Measurements from ENCODE around the gene BCAS3.

Gene BCAS3

DNA sequence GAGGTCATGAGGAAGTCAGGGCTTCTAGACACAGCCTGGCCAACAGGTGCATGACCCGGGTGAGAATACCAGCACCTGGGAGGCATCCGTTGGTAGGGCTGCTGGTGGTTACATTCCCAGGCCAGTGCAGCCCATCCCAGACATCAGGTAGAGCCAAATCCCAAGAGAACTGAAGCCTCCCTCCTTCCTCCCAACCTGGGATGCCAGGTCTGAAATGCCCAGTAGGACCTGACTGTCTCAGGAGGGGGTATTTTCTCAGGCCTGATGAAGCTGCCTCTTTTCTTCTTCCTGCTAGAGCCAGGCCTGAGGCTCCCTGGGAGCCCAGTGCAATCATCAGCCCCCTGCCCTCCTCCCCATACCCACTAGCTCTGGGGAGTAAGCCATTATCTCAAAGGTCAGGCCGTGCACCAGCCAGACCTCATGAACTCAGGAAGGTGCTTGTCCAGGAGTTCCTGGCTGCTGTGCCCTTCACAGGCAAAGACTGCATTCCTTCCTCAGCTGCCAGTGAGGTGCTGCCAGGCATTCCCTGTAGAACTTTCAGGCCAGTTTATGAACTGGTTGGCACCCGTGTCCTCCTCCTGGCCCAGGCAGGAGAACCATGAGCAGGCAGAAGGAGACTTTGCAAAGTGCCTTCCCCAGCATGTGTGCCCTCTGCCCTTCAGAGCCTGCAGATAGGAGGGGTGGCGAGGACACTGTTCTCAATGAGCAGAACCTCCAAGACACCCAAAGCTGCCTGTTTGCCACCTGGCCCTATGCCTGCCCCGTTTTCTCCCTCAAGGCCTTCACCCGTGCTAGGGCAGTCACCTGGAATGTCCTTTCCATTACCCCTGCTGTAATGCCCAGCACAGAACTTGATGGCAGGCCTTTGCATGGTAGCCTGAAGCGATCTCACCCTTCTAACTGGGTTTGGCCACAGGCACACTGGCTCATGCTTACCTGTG is 729.6 kb downstream of the BCAS3 start:
- DNase-seq = no peak

GRCh38 chr17:61408151-61409041 is 730.7 kb downstream of the BCAS3 start:
- DNase-seq = no peak

DNA sequence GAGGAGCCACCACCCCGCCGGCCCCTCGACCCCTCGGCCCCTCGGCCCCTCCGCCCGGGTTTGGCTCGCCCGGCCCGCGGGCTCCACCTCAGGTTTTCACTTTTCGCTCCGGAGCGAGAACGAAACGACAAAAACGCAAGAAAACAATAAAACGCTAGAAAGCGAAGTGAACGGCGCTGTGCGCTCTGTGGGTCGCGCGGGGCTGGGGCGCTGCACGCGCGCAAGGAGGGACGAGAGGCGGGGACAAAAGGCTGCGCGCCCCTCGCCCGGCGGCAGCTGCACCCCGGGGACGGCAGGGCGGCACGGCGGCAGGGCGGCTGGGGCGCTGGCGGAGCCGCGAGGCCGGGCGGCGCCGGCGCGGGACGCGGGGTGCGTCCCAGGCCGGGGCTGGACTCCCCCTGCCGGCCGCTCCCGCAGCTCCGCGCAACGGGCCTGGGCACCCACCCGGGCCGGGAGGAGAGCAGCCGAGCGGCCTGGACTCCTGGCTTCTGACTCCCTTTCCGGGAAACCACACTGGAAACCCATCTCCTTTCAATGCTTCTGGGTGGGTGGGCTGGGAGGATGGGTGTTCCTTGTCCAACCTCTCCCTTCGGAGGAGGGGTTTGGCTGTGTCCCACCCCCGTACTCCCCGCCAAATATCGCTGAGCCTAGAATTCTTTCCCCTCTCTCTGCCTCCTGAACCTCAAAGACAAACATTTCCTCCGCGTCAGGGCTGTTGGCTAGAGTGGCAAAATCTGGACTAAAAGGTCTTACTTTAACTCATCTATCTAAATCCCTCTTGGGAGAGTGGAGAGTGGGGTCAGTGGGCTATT is 731.9 kb downstream of the BCAS3 start:
- no peak for DNase-seq

DNA sequence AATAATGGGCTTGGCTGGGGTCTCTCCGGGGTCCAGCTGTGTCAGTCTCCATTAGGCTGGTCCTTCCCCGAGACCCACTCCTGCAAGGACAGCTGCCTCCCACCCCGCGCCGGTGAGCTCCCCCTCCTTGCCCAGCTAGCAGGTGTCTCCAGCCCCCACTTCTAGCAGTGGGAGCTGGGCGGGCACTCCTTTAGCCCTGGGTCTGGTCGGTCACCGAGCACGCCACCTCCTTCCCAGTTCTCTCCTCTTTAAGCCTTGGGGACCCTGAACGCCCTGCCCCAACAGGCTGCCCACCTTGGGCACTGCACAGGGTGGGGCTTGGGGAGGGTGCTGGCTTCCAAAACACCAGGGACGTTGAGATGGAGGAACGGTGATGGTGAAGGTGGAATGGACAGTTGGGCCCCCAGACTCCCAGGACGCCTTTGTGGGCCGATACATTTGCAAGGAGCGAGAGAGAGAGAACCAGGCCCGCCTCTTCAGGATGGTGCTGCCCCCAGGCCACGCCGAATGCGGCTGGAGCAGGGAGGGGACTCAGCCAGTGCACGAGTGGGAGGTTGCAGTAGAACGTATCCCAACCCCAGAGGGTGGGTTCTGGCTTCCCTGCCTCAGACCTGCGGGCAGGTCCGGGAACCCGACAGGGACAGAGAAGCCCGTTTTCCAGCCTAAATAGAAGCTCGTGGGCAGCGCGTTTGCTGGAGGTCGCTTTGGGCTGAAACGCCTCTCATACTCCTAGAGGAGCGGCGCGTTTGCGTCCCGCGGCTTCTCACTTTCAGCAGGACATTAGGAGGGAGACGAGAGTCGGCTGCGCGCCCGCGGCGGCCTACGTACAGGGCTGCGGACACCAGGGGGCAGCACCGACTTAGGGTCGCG is 732.7 kb downstream of the BCAS3 start:
- no peak for DNase-seq

DNA sequence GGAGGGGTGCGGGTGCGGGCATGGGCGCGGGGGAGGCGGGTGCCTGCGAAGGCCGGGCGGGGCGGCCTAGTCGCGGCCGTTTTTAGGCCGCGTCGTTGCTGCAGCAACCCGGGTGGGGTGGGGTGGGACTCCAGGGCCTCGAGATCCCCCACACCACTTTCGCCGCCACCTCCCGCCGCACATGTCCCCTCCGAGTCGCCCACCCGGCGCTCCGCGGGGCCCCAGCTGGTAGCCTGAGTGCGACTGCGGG is 733.3 kb downstream of the BCAS3 start:
- no peak for DNase-seq

DNA sequence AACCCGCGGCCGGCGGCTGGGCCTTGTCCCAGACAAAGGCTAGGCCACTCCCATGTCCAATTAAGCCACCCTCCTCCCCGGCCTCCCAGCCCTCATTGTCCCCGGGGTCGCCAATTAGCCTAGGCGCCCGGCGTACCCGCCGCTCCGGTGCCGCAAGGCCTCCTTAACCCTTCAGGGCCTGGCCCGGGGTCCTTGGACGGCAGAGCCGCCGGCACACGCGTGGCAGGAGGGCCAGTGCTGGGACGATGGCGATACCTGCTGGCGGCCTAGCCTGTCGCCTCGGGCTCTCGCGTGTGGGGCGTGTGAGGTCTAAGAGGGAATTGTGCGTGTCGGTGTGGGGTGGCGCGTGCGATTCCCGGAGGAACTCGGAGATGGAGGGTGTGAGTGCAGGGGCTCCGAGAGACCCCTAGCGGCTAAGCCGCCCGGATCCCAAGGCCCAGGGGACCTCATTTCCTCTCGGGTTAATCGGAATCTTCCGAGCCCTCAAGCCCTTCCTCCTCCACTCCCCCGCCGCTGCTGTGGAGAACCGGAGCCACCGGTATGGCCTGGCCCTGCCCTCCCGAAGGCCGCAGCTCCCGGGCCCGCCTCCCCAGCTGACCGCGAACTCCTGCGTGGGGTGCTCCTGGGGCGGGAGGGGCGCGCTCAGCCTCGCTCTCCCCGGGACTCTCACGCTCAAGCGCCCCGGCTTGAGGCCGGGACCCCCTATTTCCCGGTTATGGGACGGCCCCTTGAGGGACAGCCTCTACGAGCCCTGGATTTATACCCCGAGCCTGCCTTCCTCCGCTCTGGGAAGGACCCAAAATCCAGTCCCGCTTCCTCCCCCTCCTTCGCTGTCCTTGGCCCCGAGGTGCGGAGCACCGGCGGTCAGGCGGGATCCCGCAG is 733.9 kb downstream of the BCAS3 start:
- DNase-seq = no peak

- DNase-seq = no peak
Observed at GRCh38 chr17:61412143-61412859, 734.6 kb downstream of the BCAS3 start.

GRCh38 chr17:61412860-61413660 is 735.4 kb downstream of the BCAS3 start:
- DNase-seq = no peak

DNA sequence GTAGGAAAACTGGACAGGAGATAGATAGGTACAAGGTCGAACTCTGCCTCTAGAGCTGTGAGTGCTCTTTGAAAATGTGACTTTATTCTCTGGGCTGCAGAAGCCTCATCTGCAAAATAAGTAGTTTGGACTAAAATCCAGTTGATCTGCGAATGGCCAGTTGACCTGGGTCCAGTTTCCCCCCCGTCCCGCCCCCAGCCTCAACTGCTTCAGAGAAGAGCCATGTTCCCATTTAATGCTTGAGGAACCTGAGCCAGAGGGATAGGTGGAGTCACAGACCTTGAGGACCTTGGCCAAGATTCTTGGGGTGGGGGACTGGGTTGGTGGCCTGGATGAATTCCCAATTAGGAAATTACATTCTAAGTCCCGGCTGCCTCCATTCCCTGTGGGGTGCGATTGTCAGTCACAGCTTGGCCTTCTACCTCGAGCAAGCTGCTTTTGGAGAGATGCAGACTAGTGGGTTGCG is 736.0 kb downstream of the BCAS3 start:
- no peak for DNase-seq

DNA sequence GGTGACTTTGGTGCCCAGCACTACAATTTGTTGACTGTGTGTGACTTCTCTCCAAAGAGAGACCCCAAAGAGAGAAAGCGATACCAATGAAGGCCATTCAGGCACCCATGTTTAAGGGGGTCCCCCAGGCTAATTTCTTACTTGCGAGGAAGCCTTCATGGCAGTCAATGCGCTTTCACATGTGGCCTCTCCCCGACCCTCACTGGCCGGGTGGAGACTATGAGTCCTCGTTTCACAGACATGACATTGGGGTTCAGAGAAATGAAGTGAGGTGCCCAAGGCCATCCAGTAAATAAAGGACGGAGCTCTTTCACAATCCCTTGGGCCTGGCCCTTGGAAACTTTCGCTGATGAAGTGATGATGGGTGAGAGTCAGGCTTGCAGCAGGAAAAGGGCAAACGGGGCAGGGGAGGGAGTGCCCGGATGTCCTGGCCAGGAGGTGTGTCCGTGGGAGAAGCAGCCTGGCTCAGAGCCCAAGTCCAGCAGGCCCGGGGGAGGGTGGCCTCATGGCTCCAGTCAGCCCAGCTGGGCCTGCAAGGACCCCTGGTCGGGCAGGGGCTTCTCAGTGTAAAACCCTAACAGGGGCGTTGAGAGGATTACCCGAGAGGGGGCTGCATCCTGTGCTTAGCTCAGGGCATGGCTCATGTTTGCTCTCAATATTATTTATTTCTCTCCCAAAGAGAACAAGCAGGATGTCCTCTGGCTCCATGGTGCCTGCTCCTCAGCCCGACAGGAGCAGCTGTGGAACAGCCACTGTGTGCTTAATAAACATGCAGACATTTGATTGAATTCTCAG is 736.7 kb downstream of the BCAS3 start:
- DNase-seq = no peak

- no peak for DNase-seq
Observed at GRCh38 chr17:61414936-61415251, 737.2 kb downstream of the BCAS3 start.

GRCh38 chr17:61415374-61416210 is 737.9 kb downstream of the BCAS3 start:
- DNase-seq = no peak

- DNase-seq = no peak
Observed at GRCh38 chr17:61416211-61416539, 738.5 kb downstream of the BCAS3 start.

DNA sequence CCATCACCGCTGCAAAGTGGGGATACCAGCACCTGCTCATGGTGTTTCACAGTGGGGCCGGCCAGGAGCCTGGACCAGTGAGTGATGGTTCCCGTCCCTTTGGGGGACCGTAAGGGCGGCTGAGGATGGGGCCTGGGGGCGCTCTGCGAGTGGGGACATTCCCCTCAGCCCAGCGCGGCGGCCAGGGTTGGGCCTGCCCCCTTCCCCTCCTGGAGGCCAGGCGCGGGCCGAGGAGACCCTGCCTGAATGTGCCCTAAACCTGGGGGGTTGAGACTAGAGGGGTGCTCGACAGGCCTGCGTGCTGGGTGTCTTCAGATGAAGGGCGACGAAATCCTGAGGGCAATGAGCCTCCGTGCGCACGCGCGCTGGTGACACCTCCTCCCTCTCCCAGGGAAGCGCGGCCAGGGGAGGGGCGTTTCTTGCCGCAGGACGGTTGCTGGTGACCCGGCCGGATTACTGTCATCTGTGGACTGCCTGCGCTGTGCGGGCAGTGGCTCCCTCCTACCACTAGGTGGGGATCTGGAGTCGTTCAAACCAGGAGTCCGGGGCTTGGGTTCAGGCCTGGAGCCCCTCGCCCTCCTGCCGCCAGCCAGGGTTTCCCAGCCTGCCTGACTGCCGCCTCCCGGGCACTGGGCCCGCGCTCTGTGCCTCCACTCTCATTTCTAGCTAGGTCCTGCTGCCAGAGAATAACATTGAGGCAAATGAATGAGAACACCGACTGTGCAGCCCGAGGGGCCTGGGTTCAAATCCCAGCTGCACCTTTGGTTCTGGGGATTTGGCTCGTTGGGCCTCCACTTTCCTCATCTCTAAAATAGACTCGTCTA is 739.1 kb downstream of the BCAS3 start:
- DNase-seq = peak; percentile 15

DNA sequence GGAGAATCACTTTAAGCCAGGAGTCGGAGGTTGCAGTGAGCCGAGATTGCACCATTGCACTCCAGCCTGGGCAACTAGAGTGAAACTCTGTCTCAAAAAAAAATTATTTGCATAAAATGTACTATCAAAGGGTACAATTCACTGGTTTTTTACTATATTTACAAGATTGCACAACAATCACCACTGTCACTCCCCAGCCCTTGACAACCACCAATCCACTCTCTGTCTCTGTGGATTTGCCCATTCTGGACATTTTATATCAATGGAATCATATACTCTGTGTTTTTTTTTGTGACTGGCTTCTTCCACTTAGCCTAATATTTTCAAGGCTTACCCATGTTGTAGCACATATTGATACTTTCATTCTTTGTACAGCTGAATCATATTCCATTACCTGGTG is 740.8 kb downstream of the BCAS3 start:
- no peak for DNase-seq

DNA sequence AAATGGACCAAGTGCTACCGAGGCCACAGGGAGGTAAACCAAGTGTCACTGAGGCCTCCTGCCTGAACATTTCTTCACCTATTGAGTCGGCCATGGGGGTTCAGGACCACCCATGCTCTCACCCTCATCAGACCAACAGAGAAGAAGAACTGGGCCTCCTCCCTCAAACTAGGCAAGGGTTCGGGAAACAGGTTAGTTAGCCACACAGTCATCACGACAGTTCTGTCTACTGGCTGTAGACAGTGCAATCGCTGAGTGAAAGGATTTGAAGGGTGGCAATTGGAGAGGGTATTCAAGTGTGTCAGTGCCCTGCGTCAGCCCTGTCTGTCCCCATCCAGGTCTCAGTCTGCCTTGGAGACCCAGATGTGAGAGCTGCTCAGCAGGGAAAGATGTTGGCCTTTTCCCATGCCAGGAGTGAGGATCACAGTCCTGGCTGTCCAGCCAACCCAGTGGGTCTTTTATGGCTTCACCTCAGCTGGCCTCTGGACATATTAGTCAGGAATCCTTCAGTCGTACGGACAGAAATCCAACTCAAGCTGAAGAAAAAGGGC is 741.9 kb downstream of the BCAS3 start:
- DNase-seq = no peak

DNA sequence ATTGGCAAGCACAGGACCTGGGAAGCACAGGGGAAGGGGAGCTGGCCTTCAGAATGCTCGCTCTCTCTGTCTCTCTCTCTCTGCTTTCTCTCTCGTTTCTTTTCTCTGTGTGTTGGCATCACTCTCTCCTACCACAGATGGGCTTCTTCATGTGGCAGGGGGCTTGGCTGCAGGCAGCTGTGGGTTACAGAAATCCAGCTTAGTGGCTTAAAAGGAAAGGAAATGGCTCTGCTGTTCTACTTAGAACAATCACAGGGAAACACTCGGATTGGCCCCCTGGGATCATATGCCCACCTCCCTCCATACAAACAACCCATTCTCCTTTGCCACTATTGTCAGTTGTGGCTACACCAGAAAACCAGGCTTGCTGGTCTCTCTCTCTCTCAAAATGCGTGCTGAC is 742.4 kb downstream of the BCAS3 start:
- DNase-seq = no peak
